Epithelial cell of esophagus (primary cell): ENCODE measurements around the gene WBP1L.
A peak's percentile ranks its signal among the peaks of the same experiment; 100 is the strongest.

ENCODE experiments used
- DNase-seq: peaks from one replicate; pipeline ENCODE4 v3.0.0; 2010; ENCODE audit warnings: low read depth
- H3K4me3 ChIP-seq: 2 replicates; pipeline ENCODE4 v1.5.1; 2011; ENCODE audit warnings: mild to moderate bottlenecking, low read length, control low read depth
- CTCF ChIP-seq: IDR thresholded peaks from 2 replicates; pipeline ENCODE4 v1.5.1; 2011; ENCODE audit warnings: low read depth, mild to moderate bottlenecking, low read length, control low read depth, inconsistent platforms; ENCODE audit not compliant: insufficient read depth; ENCODE audit errors: missing control alignments

WBP1L gene

GRCh38 chr10:102773986-102774385, 30.2 kb downstream of the WBP1L start:
- no peak overlapping the region for H3K4me3 ChIP-seq
- no peak for TF ChIP-seq CTCF
- no peak for DNase-seq

GRCh38 chr10:102775201-102775934, 31.6 kb downstream of the WBP1L start:
- TF ChIP-seq CTCF = no peak
- DNase-seq = no peak
- no peak overlapping the region for H3K4me3 ChIP-seq

- TF ChIP-seq CTCF = no peak
- peak; percentile 65 for DNase-seq
- H3K4me3 ChIP-seq = peak overlapping the region; percentile 26
Measured at GRCh38 chr10:102775935-102776669, 32.4 kb downstream of the WBP1L start.

- peak overlapping the region; percentile 26 for H3K4me3 ChIP-seq
- TF ChIP-seq CTCF = no peak
- peak; percentile 94 for DNase-seq
Measured at GRCh38 chr10:102776779-102777456, 33.2 kb downstream of the WBP1L start.

- TF ChIP-seq CTCF = no peak
- DNase-seq = no peak
- H3K4me3 ChIP-seq = no peak overlapping the region
Measured at GRCh38 chr10:102777711-102778453, 34.1 kb downstream of the WBP1L start.

GRCh38 chr10:102778781-102779180, 35.0 kb downstream of the WBP1L start:
- no peak for TF ChIP-seq CTCF
- H3K4me3 ChIP-seq = no peak overlapping the region
- DNase-seq = peak; percentile 27
